GM23248 (cell line): ENCODE data around the gene C1orf174.

ENCODE experiments used
- EZH2 ChIP-seq: fragments of 200-600 bp; sonication (generic); IDR thresholded peaks from 2 replicates; pipeline ENCODE4 v1.6.1; 2018; ENCODE audit warnings: antibody characterized with exemption, mild to moderate bottlenecking; ENCODE audit not compliant: insufficient read depth, poor library complexity, severe bottlenecking
- EZH2phosphoT487 ChIP-seq: fragments of 200-600 bp; sonication (generic); IDR thresholded peaks from 2 replicates; pipeline ENCODE4 v1.6.1; 2018; ENCODE audit warnings: antibody characterized with exemption, moderate library complexity, mild to moderate bottlenecking, low read depth; ENCODE audit not compliant: insufficient read depth

DNA sequence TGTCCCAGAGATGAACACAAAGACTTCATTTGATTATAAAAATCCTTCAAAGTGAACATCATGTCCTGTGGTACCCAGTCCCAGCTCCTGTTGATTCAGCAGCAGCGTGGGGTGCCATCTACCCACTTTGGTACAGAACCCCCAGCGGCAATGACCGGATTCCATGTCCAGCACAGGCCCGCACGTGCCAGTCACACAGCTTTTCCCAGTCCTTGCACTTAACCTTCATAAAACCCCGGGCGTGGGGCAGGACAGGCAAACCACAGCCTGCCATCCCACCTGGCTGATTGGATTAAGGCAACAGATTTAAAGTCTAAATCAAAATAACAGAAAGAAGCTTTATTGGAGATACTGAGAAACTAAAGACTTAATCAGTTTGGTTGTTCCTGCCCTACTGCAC is 58.6 kb downstream of the C1orf174 start:
- TF ChIP-seq EZH2phosphoT487, result no peak
- no peak for TF ChIP-seq EZH2
